GM21529 (cell line): Measurements from ENCODE around the gene CMYA5.
A peak's percentile ranks its signal among the peaks of the same experiment; 100 is the strongest.
"Not testable (repeated sequence)": the region's sequence is repeated elsewhere in the genome, so short reads cannot be mapped to it uniquely, and the experiment has no call there.

Experiments
- ATAC-seq: cut with Tn5 transposase; IDR thresholded peaks from one replicate; pipeline ENCODE4 v1.9.1; 2021; ENCODE audit not compliant: unreplicated experiment

The CMYA5 gene

GRCh38 chr5:79689541-79690466, at the start of gene CMYA5:
CMYA5 (plus strand) TSS chr5:79689836; CDS start chr5:79689908, 72 bp downstream.
- no peak for ATAC-seq

- no peak for ATAC-seq
Measured at GRCh38 chr5:79640571-79641055, 49.0 kb upstream of the CMYA5 start.

GRCh38 chr5:79641414-79641813, 48.2 kb upstream of the CMYA5 start:
- no peak for ATAC-seq

- no peak for ATAC-seq
Measured at GRCh38 chr5:79642210-79642609, 47.4 kb upstream of the CMYA5 start.

- no peak for ATAC-seq
Measured at GRCh38 chr5:79653843-79654242, 35.8 kb upstream of the CMYA5 start.

- ATAC-seq: no peak
Measured at GRCh38 chr5:79663212-79663611, 26.4 kb upstream of the CMYA5 start.

GRCh38 chr5:79666758-79667157, 22.9 kb upstream of the CMYA5 start:
- ATAC-seq: no peak

- ATAC-seq: no peak
Measured at GRCh38 chr5:79672392-79672791, 17.2 kb upstream of the CMYA5 start.

- not testable (repeated sequence) for ATAC-seq
Measured at GRCh38 chr5:79676354-79676753, 13.3 kb upstream of the CMYA5 start.

- ATAC-seq: not testable (repeated sequence)
Measured at GRCh38 chr5:79682102-79682501, 7.5 kb upstream of the CMYA5 start.

- no peak for ATAC-seq
Measured at GRCh38 chr5:79684782-79685181, 4.9 kb upstream of the CMYA5 start.

GRCh38 chr5:79685627-79686026, 4.0 kb upstream of the CMYA5 start:
- ATAC-seq: no peak

GRCh38 chr5:79686799-79687198, 2.8 kb upstream of the CMYA5 start:
- no peak for ATAC-seq

- ATAC-seq: no peak
Measured at GRCh38 chr5:79687889-79688288, 1.7 kb upstream of the CMYA5 start.

GRCh38 chr5:79691007-79691406, 1.4 kb downstream of the CMYA5 start:
- ATAC-seq: no peak

GRCh38 chr5:79692596-79692995, 3.0 kb downstream of the CMYA5 start:
- no peak for ATAC-seq

- no peak for ATAC-seq
Measured at GRCh38 chr5:79694183-79694582, 4.5 kb downstream of the CMYA5 start.

- ATAC-seq: no peak
Measured at GRCh38 chr5:79694652-79695051, 5.0 kb downstream of the CMYA5 start.

GRCh38 chr5:79695526-79695925, 5.9 kb downstream of the CMYA5 start:
- ATAC-seq: no peak

- peak; percentile 46 for ATAC-seq
Measured at GRCh38 chr5:79697222-79698170, 7.9 kb downstream of the CMYA5 start.

GRCh38 chr5:79699763-79700400, 10.2 kb downstream of the CMYA5 start:
- ATAC-seq: peak; percentile 72
